ENCODE measurements around the gene MPP3.
A peak's percentile ranks its signal among the peaks of the same experiment; 100 is the strongest.
"Not testable (repeated sequence)": the region's sequence is repeated elsewhere in the genome, so short reads cannot be mapped to it uniquely, and the experiment has no call there.

The MPP3 gene

DNA sequence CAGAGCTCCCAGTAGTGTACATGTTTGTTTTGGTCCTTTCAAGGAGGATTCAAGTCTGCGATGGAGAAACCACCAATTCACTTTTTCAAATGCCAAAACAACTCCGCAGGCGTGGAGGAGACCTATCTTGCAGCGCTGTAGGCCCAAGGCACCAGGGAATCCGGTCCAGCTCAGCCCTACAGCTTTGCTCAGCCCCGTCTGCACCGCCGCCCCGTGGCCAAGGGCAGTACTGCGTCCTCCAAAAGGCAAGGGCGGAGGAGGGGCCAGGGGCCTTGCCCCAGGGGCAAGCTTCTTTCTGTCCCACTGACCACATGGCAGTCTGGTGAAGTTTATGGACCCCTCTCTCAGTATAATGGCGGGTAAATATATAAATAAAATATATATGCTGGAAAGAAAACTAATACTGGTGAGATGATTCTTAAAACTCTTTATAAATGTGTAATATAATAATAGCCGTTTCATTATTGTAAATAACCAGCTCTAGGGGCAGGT, 13.3 kb upstream of the MPP3 start:
- in situ Hi-C loops (cut with HindIII; ENCODE audit: low sequenced_read_pairs), result loop anchor here (10.0 kb wide), 1 partner anchor 141 kb away; no protein-coding TSS in a partner anchor
- peak; percentile 100 for TF ChIP-seq CTCF (IDR thresholded peaks at IDR 0.05; ENCODE audit: low read depth, low read length, missing control alignments)
- DNase-seq (ENCODE audit: low read depth), result peak; percentile 31
- H3K4me3 ChIP-seq (ENCODE audit: low read depth, low read length), result no peak overlapping the region

DNA sequence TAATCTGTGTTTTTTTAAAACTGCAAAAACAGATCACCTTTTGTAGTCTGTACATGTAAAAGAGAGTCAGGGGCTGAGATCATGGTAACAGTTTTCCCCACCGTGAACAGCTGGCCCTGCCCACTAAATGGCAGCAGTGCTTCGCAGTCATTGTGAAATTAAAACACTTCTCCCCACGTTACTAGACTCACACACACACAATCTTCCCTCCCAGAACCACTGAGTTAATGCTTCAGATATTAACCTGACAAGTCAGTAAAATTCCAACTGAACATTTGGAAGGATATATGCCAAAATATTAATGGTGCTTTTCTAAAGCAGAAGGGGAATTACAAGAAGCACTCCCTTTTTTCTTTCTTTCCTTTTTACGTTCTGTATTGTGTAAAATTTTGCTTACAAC, 12.8 kb upstream of the MPP3 start:
- in situ Hi-C loops (cut with HindIII; ENCODE audit: low sequenced_read_pairs), result loop anchor here (10.0 kb wide), 1 partner anchor 141 kb away; no protein-coding TSS in a partner anchor
- H3K4me3 ChIP-seq (ENCODE audit: low read depth, low read length), result no peak overlapping the region
- DNase-seq (ENCODE audit: low read depth), result no peak
- no peak for TF ChIP-seq CTCF (IDR thresholded peaks at IDR 0.05; ENCODE audit: low read depth, low read length, missing control alignments)

GRCh38 chr17:43844241-43844640, 11.3 kb upstream of the MPP3 start:
- no peak for DNase-seq (ENCODE audit: low read depth)
- TF ChIP-seq CTCF (IDR thresholded peaks at IDR 0.05; ENCODE audit: low read depth, low read length, missing control alignments), result no peak
- in situ Hi-C loops (cut with HindIII; ENCODE audit: low sequenced_read_pairs), result loop anchor here (5.0 to 10.0 kb wide), 2 partner anchors 68 to 139 kb away; no protein-coding TSS in a partner anchor
- no peak overlapping the region for H3K4me3 ChIP-seq (ENCODE audit: low read depth, low read length)

GRCh38 chr17:43842975-43843325, 10.0 kb upstream of the MPP3 start:
- in situ Hi-C loops (cut with HindIII; ENCODE audit: low sequenced_read_pairs), result loop anchor here (5.0 to 10.0 kb wide), 2 partner anchors 69 to 138 kb away; no protein-coding TSS in a partner anchor

GRCh38 chr17:43842091-43842974, 9.4 kb upstream of the MPP3 start:
- in situ Hi-C loops (cut with HindIII; ENCODE audit: low sequenced_read_pairs), result loop anchor here (5.0 to 10.0 kb wide), 2 partner anchors 70 to 138 kb away; no protein-coding TSS in a partner anchor
- not testable (repeated sequence) for H3K4me3 ChIP-seq (ENCODE audit: low read depth, low read length)

More at GRCh38 chr17:43842975-43843325, 10.0 kb upstream of the MPP3 start:
- DNase-seq (ENCODE audit: low read depth), result no peak
- H3K4me3 ChIP-seq (ENCODE audit: low read depth, low read length), result no peak overlapping the region
- no peak for TF ChIP-seq CTCF (IDR thresholded peaks at IDR 0.05; ENCODE audit: low read depth, low read length, missing control alignments)

DNA sequence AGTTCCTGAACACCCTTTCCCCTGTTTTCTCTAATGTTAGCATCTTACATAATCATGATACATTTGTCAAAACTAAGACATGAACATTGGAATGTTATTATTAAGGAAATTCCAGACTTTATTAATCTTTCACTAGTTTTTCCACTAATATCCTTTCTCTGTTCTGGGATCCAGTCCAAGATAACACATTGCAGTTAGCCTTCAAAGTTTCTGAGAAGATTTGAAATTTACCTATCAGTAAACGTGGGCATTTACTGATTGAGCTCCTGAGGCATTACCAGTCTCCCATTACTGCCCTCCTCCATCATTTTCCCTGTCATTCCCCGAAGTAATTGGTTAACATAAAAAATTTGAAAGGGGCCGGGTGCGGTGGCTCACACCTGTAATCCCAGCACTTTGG, 8.3 kb upstream of the MPP3 start:
- TF ChIP-seq CTCF (IDR thresholded peaks at IDR 0.05; ENCODE audit: low read depth, low read length, missing control alignments), result no peak
- in situ Hi-C loops (cut with HindIII; ENCODE audit: low sequenced_read_pairs), result loop anchor here (5.0 to 10.0 kb wide), 2 partner anchors 71 to 136 kb away; no protein-coding TSS in a partner anchor
- no peak overlapping the region for H3K4me3 ChIP-seq (ENCODE audit: low read depth, low read length)
- DNase-seq (ENCODE audit: low read depth), result no peak

More at GRCh38 chr17:43842091-43842974, 9.4 kb upstream of the MPP3 start:
- not testable (repeated sequence) for DNase-seq (ENCODE audit: low read depth)

- peak; percentile 35 for TF ChIP-seq CTCF (IDR thresholded peaks at IDR 0.05; ENCODE audit: low read depth, low read length, missing control alignments)
- no peak overlapping the region for H3K4me3 ChIP-seq (ENCODE audit: low read depth, low read length)
- DNase-seq (ENCODE audit: low read depth), result no peak
- in situ Hi-C loops (cut with HindIII; ENCODE audit: low sequenced_read_pairs), result loop anchor here (5.0 to 10.0 kb wide), 2 partner anchors 71 to 136 kb away; no protein-coding TSS in a partner anchor
These were observed 7.9 kb upstream of the MPP3 start for GRCh38 chr17:43840814-43841213.

Data from astrocyte of the cerebellum (primary cell).